SK-N-SH (cell line): Measurements from ENCODE around the gene GPR37L1. TPM values are rescaled to one million over a fixed set of nuclear protein-coding genes. Genes with fewer than 3 reads are reported as not detected.

ENCODE experiments used
- CTCF ChIA-PET: fragments of 300-600, 350-600 bp; formaldehyde crosslinking; extraction: SDS; loops from one replicate; lab custom pipeline; 2021; lab: Yijun Ruan, JAX
- POLR2A ChIA-PET: fragments of 350-600 bp; sonication (Branson Sonifier 250); formaldehyde crosslinking; extraction: SDS; loops from one replicate; lab custom pipeline; 2020; ENCODE audit warnings: antibody characterized with exemption, inconsistent platforms; lab: Yijun Ruan, JAX
- DNase-seq: peaks from one replicate; pipeline ENCODE4 v3.0.0; 2012
- H2AFZ ChIP-seq: fragments of 200-600 bp; sonication (generic); 2 replicates; pipeline ENCODE4 v1.8.1; 2016; ENCODE audit warnings: antibody characterized with exemption, mild to moderate bottlenecking, low read depth
- H3F3A ChIP-seq: fragments of 200-600 bp; sonication (generic); replicated peaks from 2 replicates; pipeline ENCODE3; 2016; ENCODE audit warnings: antibody characterized with exemption, mild to moderate bottlenecking; ENCODE audit not compliant: insufficient read depth
- H3K27ac ChIP-seq, 2 experiments: fragments of 200-500 bp in 1 of 2; fragments of 200-600 bp in 1 of 2; sonication (Bioruptor generic) in 1 of 2; sonication (generic), shearing (Covaris generic) in 1 of 2; 2 replicates each; pipeline versions ENCODE4 v1.5.1 to v1.6.1; 2014 to 2016; ENCODE audit warnings: low read depth in 2 of 2, inconsistent platforms in 1 of 2, low read length in 1 of 2, mild to moderate bottlenecking in 1 of 2, mixed read lengths in 1 of 2
- H3K27me3 ChIP-seq: fragments of 200-600 bp; sonication (generic), shearing (Covaris generic); 2 replicates; pipeline ENCODE4 v1.6.1; 2016; ENCODE audit warnings: mixed run types; ENCODE audit not compliant: insufficient read depth
- H3K36me3 ChIP-seq, 2 experiments: fragments of 200-500 bp in 1 of 2; fragments of 200-600 bp in 1 of 2; sonication (Bioruptor generic) in 1 of 2; sonication (generic) in 1 of 2; replicated peaks in 1 of 2; 2 replicates each; pipeline versions ENCODE3 to v1.5.1; 2014 to 2016; ENCODE audit warnings: low read length in 1 of 2, mild to moderate bottlenecking in 1 of 2; ENCODE audit not compliant: insufficient read depth in 2 of 2, control insufficient read depth in 1 of 2
- H3K4me1 ChIP-seq, 2 experiments: fragments of 200-500 bp in 1 of 2; fragments of 200-600 bp in 1 of 2; sonication (Bioruptor generic) in 1 of 2; sonication (generic), shearing (Covaris generic) in 1 of 2; 2 replicates each; pipeline versions ENCODE4 v1.5.1 to v1.6.1; 2014 to 2016; ENCODE audit warnings: low read depth in 1 of 2, low read length in 1 of 2, mixed run types in 1 of 2; ENCODE audit not compliant: insufficient read depth in 2 of 2, control insufficient read depth in 1 of 2
- H3K4me2 ChIP-seq: fragments of 200-600 bp; sonication (generic), shearing (Covaris generic); 2 replicates; pipeline ENCODE4 v1.6.1; 2017; ENCODE audit warnings: mixed run types
- H3K4me3 ChIP-seq, 2 experiments: fragments of 200-500 bp in 1 of 2; fragments of 200-600 bp in 1 of 2; sonication (Bioruptor generic) in 1 of 2; sonication (generic), shearing (Covaris generic) in 1 of 2; 2 replicates each; pipeline versions ENCODE4 v1.5.1 to v1.8.1; 2014 to 2016; ENCODE audit warnings: low read depth in 2 of 2, inconsistent platforms in 1 of 2, low read length in 1 of 2, mild to moderate bottlenecking in 1 of 2, mixed read lengths in 1 of 2, moderate library complexity in 1 of 2
- H3K79me2 ChIP-seq: fragments of 200-600 bp; sonication (generic); 2 replicates; pipeline ENCODE4 v1.8.1; 2017; ENCODE audit warnings: mild to moderate bottlenecking; ENCODE audit not compliant: insufficient read depth
- H3K9ac ChIP-seq: fragments of 200-600 bp; sonication (generic); 2 replicates; pipeline ENCODE4 v1.6.1; 2017; ENCODE audit warnings: mixed run types
- H3K9me2 ChIP-seq: fragments of 200-600 bp; sonication (generic); 2 replicates; pipeline ENCODE4 v1.6.1; 2017; ENCODE audit warnings: mixed run types
- H3K9me3 ChIP-seq: fragments of 200-600 bp; sonication (generic); 2 replicates; pipeline ENCODE4 v1.6.1; 2017; ENCODE audit warnings: mixed run types, mild to moderate bottlenecking, moderate library complexity
- H4K20me1 ChIP-seq: fragments of 200-600 bp; sonication (generic); 2 replicates; pipeline ENCODE4 v1.6.1; 2017; ENCODE audit warnings: mild to moderate bottlenecking, mixed run types; ENCODE audit not compliant: insufficient read depth
- CTCF ChIP-seq: fragments of 200-600 bp; sonication (generic); IDR thresholded peaks from 2 replicates; pipeline ENCODE4 v1.6.1; 2017; ENCODE audit warnings: antibody characterized with exemption, mild to moderate bottlenecking, moderate library complexity
- EZH2phosphoT487 ChIP-seq: fragments of 200-600 bp; sonication (generic); IDR thresholded peaks from 2 replicates; pipeline ENCODE4 v1.6.1; 2017; ENCODE audit warnings: low read depth, mixed run types, mild to moderate bottlenecking, antibody characterized with exemption, moderate library complexity, borderline replicate concordance
- FOSL2 ChIP-seq: IDR thresholded peaks from 2 replicates; pipeline ENCODE4 v1.4.0; 2012; ENCODE audit warnings: low read depth, mild to moderate bottlenecking, moderate library complexity, borderline replicate concordance
- FOXJ3 ChIP-seq: sonication (generic); formaldehyde crosslinking; IDR thresholded peaks from 2 replicates; pipeline ENCODE4 v1.5.1; 2020; ENCODE audit warnings: mild to moderate bottlenecking, missing genetic modification reagents
- GATA2 ChIP-seq: sonication (generic); formaldehyde crosslinking; IDR thresholded peaks from 2 replicates; pipeline ENCODE4 v1.5.0; 2020; ENCODE audit warnings: mild to moderate bottlenecking, missing genetic modification reagents
- IRF3 ChIP-seq: fragments of 150-350 bp; IDR thresholded peaks from 2 replicates; pipeline ENCODE4 v1.6.1; 2016; ENCODE audit warnings: mild to moderate bottlenecking, low read depth, low read length
- JUND ChIP-seq: IDR thresholded peaks from 2 replicates; pipeline ENCODE4 v1.4.0; 2012
- MAX ChIP-seq: IDR thresholded peaks from 2 replicates; pipeline ENCODE4 v1.4.0; 2012; ENCODE audit warnings: low read depth
- NFIC ChIP-seq: IDR thresholded peaks from 2 replicates; pipeline ENCODE4 v1.4.0; 2012; ENCODE audit warnings: borderline replicate concordance
- NRF1 ChIP-seq: IDR thresholded peaks from 2 replicates; pipeline ENCODE4 v1.6.1; 2012; ENCODE audit warnings: low read depth, mild to moderate bottlenecking, low read length
- RCOR1 ChIP-seq: fragments of 150-350 bp; IDR thresholded peaks from 2 replicates; pipeline ENCODE4 v1.6.1; 2017; ENCODE audit warnings: antibody characterized with exemption, low read length
- REST ChIP-seq: IDR thresholded peaks from 2 replicates; pipeline ENCODE4 v1.6.1; 2012; ENCODE audit warnings: mild to moderate bottlenecking, low read depth, low read length, moderate library complexity
- SMC3 ChIP-seq: IDR thresholded peaks from 2 replicates; pipeline ENCODE4 v1.6.1; 2012; ENCODE audit warnings: low read depth, low read length, improper control_type of control experiment
- TAF1 ChIP-seq: IDR thresholded peaks from 2 replicates; pipeline ENCODE4 v1.6.1; 2012; ENCODE audit warnings: low read depth, mild to moderate bottlenecking, low read length, moderate library complexity, borderline replicate concordance
- TEAD4 ChIP-seq: IDR thresholded peaks from 2 replicates; pipeline ENCODE4 v1.4.0; 2012; ENCODE audit warnings: mild to moderate bottlenecking, borderline replicate concordance; ENCODE audit not compliant: insufficient read depth
- WGBS: methylation state at CpG from one replicate; pipeline ENCODE4 v1.1.6; 2017; ENCODE audit warnings: low lambda C conversion rate; 5-methylcytosine and 5-hydroxymethylcytosine counted together
- polyA plus RNA-seq, 3 experiments: library from polyadenylated mRNA; depleted of rRNA; stranded (reverse); fragments of >200 nt; gene quantifications; 2 replicates each; pipeline ENCODE4 v1.2.3, GENCODE V29; 2012

GPR37L1 gene
- polyA plus RNA-seq, 1 of the 3 experiments (the other 2 are of a cell fraction), result not detected

GRCh38 chr1:202172015-202172355 is 49.3 kb downstream of the GPR37L1 start:
- no peak for DNase-seq
- CTCF ChIA-PET, result interaction anchor here (3.8 kb wide), 1 partner anchor 14 kb away, joined by 16 read pairs; no protein-coding TSS in a partner anchor
- no peaks in the 10 kb centered on the region for H3K36me3 ChIP-seq
- WGBS, result no CpG with 5 or more reads among the region's 5 CpGs
- H3K4me3 ChIP-seq, result no peak overlapping the region
- H3K4me2 ChIP-seq, result no peak overlapping the region
- H3K27ac ChIP-seq, result no peak overlapping the region; a peak in 1 of 4 replicates
- H4K20me1 ChIP-seq, result no peaks in the 10 kb centered on the region
- no peak overlapping the region for H2AFZ ChIP-seq
- POLR2A ChIA-PET, result no interaction called here
- no peaks in the 10 kb centered on the region for H3K27me3 ChIP-seq
- H3K9me2 ChIP-seq, result no peaks in the 10 kb centered on the region
- no peak overlapping the region for H3K9ac ChIP-seq
- TF ChIP-seq FOSL2 (no peak), GATA2 (CRISPR knock-in tag) (no peak), REST (no peak), MAX (no peak), SMC3 (no peak), CTCF (no peak), RCOR1 (no peak), NFIC (no peak), TAF1 (no peak), FOXJ3 (CRISPR knock-in tag) (no peak), NRF1 (no peak), JUND (no peak), EZH2phosphoT487 (no peak), TEAD4 (no peak), IRF3 (no peak)
- no peaks in the 10 kb centered on the region for H3F3A ChIP-seq
- no peaks in the 10 kb centered on the region for H3K9me3 ChIP-seq
- no peaks in the 10 kb centered on the region for H3K79me2 ChIP-seq
- H3K4me1 ChIP-seq, result peaks cover 0 to 36% of the 10 kb centered on the region in 2 experiments; a peak in 1 of 4 replicates
